ENCODE results near the gene ANKS1B. TPM values are rescaled to one million over a fixed set of nuclear protein-coding genes. Genes with fewer than 3 reads are reported as not detected.
A peak's percentile ranks its signal among the peaks of the same experiment; 100 is the strongest.

The ANKS1B gene
- under 1 TPM; 0.31 to 0.66 (median 0.37) TPM for total RNA-seq (2021; fragmentation: NEBNext Ultra II Directional; extraction: Animal tissue kit (Norgen Biotek cat#: 25700))
- long read RNA-seq = 0 reads

DNA sequence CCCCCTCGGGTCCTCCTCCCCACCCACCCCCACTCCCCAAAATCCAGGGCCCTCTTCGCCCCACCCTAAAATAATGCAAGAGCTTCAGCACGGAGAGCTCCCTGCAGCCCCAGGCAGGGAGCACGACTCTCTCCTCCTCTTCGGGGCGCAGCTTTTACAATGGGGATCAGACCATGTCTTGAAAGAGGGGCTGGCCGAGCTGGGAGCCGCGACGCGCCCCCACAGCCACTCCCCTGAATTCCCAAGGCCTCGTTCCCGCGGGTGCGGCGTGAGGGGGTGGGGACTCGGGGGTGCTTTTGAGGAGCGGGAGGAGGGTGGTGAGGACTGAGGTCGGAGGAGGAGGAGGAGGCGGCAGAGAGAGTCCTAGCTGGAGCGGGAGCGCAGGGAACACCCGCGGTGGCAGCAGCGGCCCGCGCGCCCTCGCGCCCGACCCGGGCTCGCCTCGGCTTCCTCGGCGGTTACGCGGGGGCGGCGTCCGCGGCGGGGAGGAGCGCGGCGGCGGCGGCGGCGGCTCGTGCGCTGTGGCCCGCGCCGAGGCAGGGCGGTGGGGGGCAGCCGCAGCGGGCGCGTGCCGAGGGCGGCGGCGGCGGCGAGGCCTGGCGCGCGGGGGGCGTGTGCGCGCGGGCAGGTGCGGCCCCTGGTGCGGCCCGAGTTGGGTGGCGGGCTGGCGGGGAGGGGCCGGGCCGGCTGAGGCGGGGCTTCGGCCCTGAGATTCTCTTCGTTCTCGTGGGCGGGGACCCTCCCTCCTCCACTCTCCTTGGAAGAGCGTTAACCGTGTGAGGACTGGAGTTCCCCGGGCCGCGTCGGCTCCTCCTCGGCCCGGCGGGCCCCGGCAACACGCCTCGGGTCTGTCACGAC is at the start of gene ANKS1B:
Gene ANKS1B (minus strand): TSS at position 666 of the 858 bp plus-strand sequence. CDS start 699 bp downstream, outside the sequence.
- Mint-ChIP-seq H3K4me1 (ENCODE audit: low read depth) (peaks cover 18% of the 10 kb centered on the region), H3K27me3 (ENCODE audit: insufficient read depth) (peaks cover 10% of the 10 kb centered on the region), H3K9me3 (no peaks in the 10 kb centered on the region), H3K27ac (no peak within 1 kb of the TSS), H3K4me3 (peak within 1 kb of the TSS; percentile 86), H3K36me3 (ENCODE audit: low read depth) (no peaks in the 10 kb centered on the region)
- TF ChIP-seq, protein P1, sequence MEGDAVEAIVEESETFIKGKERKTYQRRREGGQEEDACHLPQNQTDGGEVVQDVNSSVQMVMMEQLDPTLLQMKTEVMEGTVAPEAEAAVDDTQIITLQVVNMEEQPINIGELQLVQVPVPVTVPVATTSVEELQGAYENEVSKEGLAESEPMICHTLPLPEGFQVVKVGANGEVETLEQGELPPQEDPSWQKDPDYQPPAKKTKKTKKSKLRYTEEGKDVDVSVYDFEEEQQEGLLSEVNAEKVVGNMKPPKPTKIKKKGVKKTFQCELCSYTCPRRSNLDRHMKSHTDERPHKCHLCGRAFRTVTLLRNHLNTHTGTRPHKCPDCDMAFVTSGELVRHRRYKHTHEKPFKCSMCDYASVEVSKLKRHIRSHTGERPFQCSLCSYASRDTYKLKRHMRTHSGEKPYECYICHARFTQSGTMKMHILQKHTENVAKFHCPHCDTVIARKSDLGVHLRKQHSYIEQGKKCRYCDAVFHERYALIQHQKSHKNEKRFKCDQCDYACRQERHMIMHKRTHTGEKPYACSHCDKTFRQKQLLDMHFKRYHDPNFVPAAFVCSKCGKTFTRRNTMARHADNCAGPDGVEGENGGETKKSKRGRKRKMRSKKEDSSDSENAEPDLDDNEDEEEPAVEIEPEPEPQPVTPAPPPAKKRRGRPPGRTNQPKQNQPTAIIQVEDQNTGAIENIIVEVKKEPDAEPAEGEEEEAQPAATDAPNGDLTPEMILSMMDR (IDR thresholded peaks at IDR 0.05) = no peak
- DNase-seq = no peak

DNA sequence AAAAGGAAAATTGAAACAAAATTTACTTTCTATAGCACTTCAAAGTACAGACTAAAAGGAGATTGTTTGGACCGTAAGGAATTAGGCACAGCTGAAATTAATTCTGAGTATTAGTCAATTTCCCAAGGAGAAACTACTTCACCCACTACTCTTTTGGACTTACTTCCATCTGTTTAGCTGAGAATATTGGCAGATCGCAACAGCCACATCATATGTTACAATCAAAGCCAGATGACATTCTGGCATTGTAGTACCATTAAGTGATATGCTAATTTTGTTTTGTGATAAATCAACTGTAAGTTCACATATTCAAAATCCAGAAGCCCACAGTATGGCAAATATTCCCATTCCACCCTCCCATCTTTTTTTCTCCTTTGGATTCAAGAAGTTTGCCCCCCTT is 47.1 kb upstream of the ANKS1B start:
- Mint-ChIP-seq H3K9me3 (no peaks in the 10 kb centered on the region), H3K4me1 (ENCODE audit: low read depth) (no peaks in the 10 kb centered on the region), H3K36me3 (ENCODE audit: low read depth) (0 out of 2 replicates have a peak, but pooled peaks cover 9% of the 10 kb centered on the region), H3K27me3 (ENCODE audit: insufficient read depth) (no peaks in the 10 kb centered on the region), H3K4me3 (no peak overlapping the region), H3K27ac (no peak overlapping the region)
- TF ChIP-seq, protein P1 (IDR thresholded peaks at IDR 0.05) = no peak
- DNase-seq = no peak

DNA sequence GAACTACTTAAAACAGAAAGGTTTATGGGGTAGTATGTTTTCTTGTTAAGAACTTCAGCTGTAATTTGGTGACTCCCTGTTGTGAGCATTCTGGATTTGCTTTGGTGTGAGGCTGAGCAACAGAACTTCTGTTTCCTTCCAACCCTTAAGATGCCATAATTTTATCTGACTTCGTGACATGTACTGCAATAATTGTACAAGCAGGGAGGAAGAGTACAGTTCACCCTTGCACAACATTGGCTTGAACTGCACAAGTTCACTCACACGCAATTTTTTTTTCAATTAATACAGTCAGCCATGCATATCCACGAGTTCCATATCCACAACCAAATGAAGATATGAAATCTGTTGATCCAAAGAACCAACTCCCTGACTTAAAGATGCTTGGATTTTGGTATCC is 42.9 kb upstream of the ANKS1B start:
- Mint-ChIP-seq H3K36me3 (ENCODE audit: low read depth) (0 out of 2 replicates have a peak, but pooled peaks cover 5% of the 10 kb centered on the region), H3K27ac (no peak overlapping the region), H3K4me1 (ENCODE audit: low read depth) (peaks cover 15% of the 10 kb centered on the region), H3K9me3 (no peaks in the 10 kb centered on the region), H3K4me3 (no peak overlapping the region), H3K27me3 (ENCODE audit: insufficient read depth) (no peaks in the 10 kb centered on the region)
- TF ChIP-seq, protein P1 (IDR thresholded peaks at IDR 0.05) = no peak
- DNase-seq = no peak

DNA sequence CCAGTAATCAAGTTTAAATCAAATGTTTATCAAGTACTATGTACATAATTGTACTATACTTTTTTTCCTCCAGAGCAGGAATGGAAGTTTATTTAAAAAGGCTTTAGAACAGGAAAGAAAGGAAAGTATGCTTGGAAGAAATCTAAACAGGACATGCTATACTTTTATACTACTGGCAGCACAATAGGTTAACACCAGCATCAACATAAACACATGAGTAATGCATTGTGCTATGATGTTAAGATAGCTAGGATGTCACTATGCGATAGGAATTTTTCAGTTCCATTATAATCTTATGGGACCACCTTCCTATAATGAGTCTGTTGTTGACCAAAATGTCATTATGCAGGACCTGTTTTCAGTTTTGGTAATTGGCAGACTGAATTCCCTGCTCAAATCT is 41.5 kb upstream of the ANKS1B start:
- Mint-ChIP-seq H3K36me3 (ENCODE audit: low read depth) (peaks cover 9% of the 10 kb centered on the region; the same call in 1 of the 2 replicates), H3K27me3 (ENCODE audit: insufficient read depth) (no peaks in the 10 kb centered on the region), H3K4me1 (ENCODE audit: low read depth) (peaks cover 15% of the 10 kb centered on the region), H3K4me3 (no peak overlapping the region), H3K9me3 (no peaks in the 10 kb centered on the region), H3K27ac (no peak overlapping the region)
- no peak for DNase-seq
- TF ChIP-seq, protein P1 (IDR thresholded peaks at IDR 0.05) = no peak

DNA sequence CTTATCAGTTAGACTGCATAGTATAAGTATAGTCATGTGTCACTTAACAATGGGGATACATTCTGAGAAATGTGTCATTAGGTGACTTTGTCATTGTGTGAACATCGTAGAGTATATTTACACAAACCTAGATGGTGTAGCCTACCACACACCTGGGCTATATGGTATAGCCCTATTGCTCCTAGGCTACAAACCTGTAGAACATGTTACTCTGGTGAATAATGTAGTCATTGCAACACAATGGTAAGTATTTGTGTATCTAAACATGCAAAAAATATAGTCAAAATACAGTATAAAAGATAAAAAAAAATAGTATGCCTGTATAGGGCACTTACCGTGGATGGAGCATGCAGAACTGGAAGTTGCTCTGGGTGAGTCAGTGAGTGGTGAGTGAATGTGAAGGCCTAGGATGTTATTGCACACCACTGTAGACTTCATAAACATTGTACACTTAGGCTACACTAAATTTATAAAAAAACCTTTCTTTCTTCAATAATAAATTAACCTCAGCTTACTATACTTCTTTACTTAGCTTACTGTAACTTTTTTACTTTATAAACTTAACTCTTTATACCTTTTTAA is 40.3 kb upstream of the ANKS1B start:
- Mint-ChIP-seq H3K9me3 (no peaks in the 10 kb centered on the region), H3K36me3 (ENCODE audit: low read depth) (peaks cover 9% of the 10 kb centered on the region; the same call in 1 of the 2 replicates), H3K4me1 (ENCODE audit: low read depth) (peaks cover 21% of the 10 kb centered on the region), H3K27ac (no peak overlapping the region), H3K27me3 (ENCODE audit: insufficient read depth) (no peaks in the 10 kb centered on the region), H3K4me3 (no peak overlapping the region)
- TF ChIP-seq, protein P1 (IDR thresholded peaks at IDR 0.05) = no peak
- no peak for DNase-seq
